ENCODE data around the gene NTN3. TPM values are rescaled to one million over a fixed set of nuclear protein-coding genes. Genes with fewer than 3 reads are reported as not detected.

NTN3 gene
- polyA plus RNA-seq, 1 experiment: 0.38 TPM

DNA sequence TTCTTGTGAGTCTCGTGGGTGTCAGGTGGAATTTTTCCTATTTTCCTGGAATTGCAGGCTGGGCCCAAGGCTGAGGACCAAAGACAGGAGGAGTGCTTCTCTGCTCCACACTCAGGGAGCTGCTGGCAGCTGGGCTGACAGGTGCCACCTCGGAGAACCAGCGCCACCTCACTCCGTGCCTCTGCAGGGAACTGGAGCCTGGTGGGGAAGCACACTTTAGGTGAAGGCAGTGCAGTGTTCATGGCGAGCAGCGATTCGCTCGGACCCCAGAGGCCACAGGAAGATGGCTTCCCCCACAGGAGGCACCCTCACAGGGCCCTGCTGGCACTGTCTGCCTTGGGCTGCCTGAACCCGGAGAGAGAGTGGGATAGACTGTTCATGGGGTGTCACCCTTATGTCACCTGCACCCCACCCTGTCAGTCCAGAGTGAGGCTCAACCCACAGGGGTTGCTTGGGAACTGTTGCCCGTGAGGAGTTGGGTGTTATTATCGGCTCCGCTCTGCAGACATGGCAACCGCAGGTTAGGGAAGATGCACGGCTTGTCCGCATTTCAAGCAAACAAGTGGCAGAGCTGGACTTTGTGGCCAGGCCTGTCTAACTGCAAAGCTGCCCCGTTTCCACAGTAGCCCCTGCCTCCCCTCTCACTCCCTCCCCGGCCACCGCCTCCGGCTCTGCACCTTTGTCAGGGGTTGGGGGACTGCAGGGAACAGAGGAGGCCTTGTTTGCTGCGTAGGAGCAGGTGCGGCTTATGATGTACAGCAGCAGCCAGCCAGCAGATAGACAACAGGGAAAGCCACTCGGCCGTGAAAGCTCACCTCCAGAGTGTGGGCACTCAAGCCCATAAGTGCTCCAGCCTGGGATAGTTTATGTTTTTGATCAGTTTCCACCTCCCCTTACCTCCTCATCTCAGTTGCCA, 19.4 kb downstream of the NTN3 start:
- no peak overlapping the region for H3K27ac ChIP-seq (ENCODE audit: low read depth, low read length)
- no peaks in the 10 kb centered on the region for H3K9me3 ChIP-seq (ENCODE audit: control insufficient read depth, insufficient read depth, low read length)
- H3K27me3 ChIP-seq (ENCODE audit: control insufficient read depth, insufficient read depth, low read length): no peaks in the 10 kb centered on the region
- no peak for DNase-seq (ENCODE audit: low read depth, low spot score)
- no peak for TF ChIP-seq CTCF (IDR thresholded peaks at IDR 0.05; ENCODE audit: low read depth, low read length)
- no peak overlapping the region for H3K4me3 ChIP-seq (ENCODE audit: low read depth, low read length)
- CTCF ChIA-PET: interaction anchor here (4.0 kb wide), 1 partner anchor 11 kb away, joined by 23 read pairs; no protein-coding TSS in a partner anchor
- POLR2A ChIA-PET: no interaction called here

DNA sequence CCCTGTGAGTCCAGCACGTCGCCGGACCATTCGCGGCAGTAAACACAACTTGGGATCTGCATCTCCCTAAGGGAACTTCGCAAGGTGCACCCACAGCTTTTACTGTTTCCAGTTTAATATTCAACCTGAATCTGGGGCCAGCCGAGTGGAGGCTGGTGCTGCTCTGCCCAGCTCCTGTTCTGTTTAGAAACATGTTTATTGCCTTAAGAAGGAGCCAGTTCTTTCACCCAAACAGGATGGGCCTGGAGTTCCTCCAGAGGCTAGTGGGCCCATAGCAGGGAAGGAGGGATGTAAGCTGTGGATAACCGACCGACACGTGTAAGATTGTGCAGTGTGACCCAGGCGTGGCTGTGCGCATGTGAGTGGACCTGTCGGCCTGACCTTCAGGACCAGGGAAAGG, 21.2 kb downstream of the NTN3 start:
- no peaks in the 10 kb centered on the region for H3K27me3 ChIP-seq (ENCODE audit: control insufficient read depth, insufficient read depth, low read length)
- TF ChIP-seq CTCF (IDR thresholded peaks at IDR 0.05; ENCODE audit: low read depth, low read length): no peak
- ChIA-PET POLR2A (no interaction called here), CTCF (interaction anchor here (0.8 kb wide), 1 partner anchor 9 kb away, joined by 3 read pairs; no protein-coding TSS in a partner anchor)
- H3K9me3 ChIP-seq (ENCODE audit: control insufficient read depth, insufficient read depth, low read length): no peaks in the 10 kb centered on the region; the same call in 1 of the 2 replicates
- DNase-seq (ENCODE audit: low read depth, low spot score): no peak
- no peak overlapping the region for H3K4me3 ChIP-seq (ENCODE audit: low read depth, low read length)
- no peak overlapping the region for H3K27ac ChIP-seq (ENCODE audit: low read depth, low read length)

GRCh38 chr16:2493605-2494004, 22.5 kb downstream of the NTN3 start:
- Histone ChIP-seq H3K9me3 (ENCODE audit: control insufficient read depth, insufficient read depth, low read length) (no peaks in the 10 kb centered on the region; the same call in 1 of the 2 replicates), H3K4me3 (ENCODE audit: low read depth, low read length) (no peak overlapping the region), H3K27me3 (ENCODE audit: control insufficient read depth, insufficient read depth, low read length) (no peaks in the 10 kb centered on the region), H3K27ac (ENCODE audit: low read depth, low read length) (no peak overlapping the region)
- CTCF ChIA-PET: interaction anchor here (0.9 kb wide), 1 partner anchor 10 kb away, joined by 4 read pairs; no protein-coding TSS in a partner anchor
- no peak for TF ChIP-seq CTCF (IDR thresholded peaks at IDR 0.05; ENCODE audit: low read depth, low read length)
- DNase-seq (ENCODE audit: low read depth, low spot score): no peak
- POLR2A ChIA-PET: no interaction called here

GRCh38 chr16:2494616-2495015, 23.5 kb downstream of the NTN3 start:
- POLR2A ChIA-PET: no interaction called here
- CTCF ChIA-PET: no interaction called here

More at GRCh38 chr16:2494616-2495015, 23.5 kb downstream of the NTN3 start:
- H3K27ac ChIP-seq (ENCODE audit: low read depth, low read length): no peak overlapping the region
- H3K4me3 ChIP-seq (ENCODE audit: low read depth, low read length): no peak overlapping the region
- no peaks in the 10 kb centered on the region; the same call in 1 of the 2 replicates for H3K9me3 ChIP-seq (ENCODE audit: control insufficient read depth, insufficient read depth, low read length)
- DNase-seq (ENCODE audit: low read depth, low spot score): no peak
- no peak for TF ChIP-seq CTCF (IDR thresholded peaks at IDR 0.05; ENCODE audit: low read depth, low read length)
- H3K27me3 ChIP-seq (ENCODE audit: control insufficient read depth, insufficient read depth, low read length): no peaks in the 10 kb centered on the region
